BLaER1 (cell line): Measurements from ENCODE around the gene LGR6.

Experiments
- H3K27ac ChIP-seq: shearing (Covaris generic); formaldehyde crosslinking; 2 replicates; pipeline ENCODE4 v1.8.1; 2022
- H3K27me3 ChIP-seq: shearing (Covaris generic); formaldehyde crosslinking; 2 replicates; pipeline ENCODE4 v1.8.1; 2022
- H3K36me3 ChIP-seq: shearing (Covaris generic); formaldehyde crosslinking; 2 replicates; pipeline ENCODE4 v1.8.1; 2022
- H3K4me1 ChIP-seq: shearing (Covaris generic); formaldehyde crosslinking; 2 replicates; pipeline ENCODE4 v1.8.1; 2022
- H3K4me2 ChIP-seq: shearing (Covaris generic); formaldehyde crosslinking; 2 replicates; pipeline ENCODE4 v1.8.1; 2022
- H3K4me3 ChIP-seq: shearing (Covaris generic); formaldehyde crosslinking; 2 replicates; pipeline ENCODE4 v1.8.1; 2022
- H3K9ac ChIP-seq: shearing (Covaris generic); formaldehyde crosslinking; 2 replicates; pipeline ENCODE4 v1.8.1; 2022
- H3K9me3 ChIP-seq: shearing (Covaris generic); formaldehyde crosslinking; 2 replicates; pipeline ENCODE4 v1.8.1; 2022
- H4K20me1 ChIP-seq: shearing (Covaris generic); formaldehyde crosslinking; 2 replicates; pipeline ENCODE4 v1.8.1; 2022
- Cebpa-rat ChIP-seq: shearing (Covaris generic); IDR thresholded peaks from 2 replicates; pipeline ENCODE4 v1.8.1; 2022

The LGR6 gene

DNA sequence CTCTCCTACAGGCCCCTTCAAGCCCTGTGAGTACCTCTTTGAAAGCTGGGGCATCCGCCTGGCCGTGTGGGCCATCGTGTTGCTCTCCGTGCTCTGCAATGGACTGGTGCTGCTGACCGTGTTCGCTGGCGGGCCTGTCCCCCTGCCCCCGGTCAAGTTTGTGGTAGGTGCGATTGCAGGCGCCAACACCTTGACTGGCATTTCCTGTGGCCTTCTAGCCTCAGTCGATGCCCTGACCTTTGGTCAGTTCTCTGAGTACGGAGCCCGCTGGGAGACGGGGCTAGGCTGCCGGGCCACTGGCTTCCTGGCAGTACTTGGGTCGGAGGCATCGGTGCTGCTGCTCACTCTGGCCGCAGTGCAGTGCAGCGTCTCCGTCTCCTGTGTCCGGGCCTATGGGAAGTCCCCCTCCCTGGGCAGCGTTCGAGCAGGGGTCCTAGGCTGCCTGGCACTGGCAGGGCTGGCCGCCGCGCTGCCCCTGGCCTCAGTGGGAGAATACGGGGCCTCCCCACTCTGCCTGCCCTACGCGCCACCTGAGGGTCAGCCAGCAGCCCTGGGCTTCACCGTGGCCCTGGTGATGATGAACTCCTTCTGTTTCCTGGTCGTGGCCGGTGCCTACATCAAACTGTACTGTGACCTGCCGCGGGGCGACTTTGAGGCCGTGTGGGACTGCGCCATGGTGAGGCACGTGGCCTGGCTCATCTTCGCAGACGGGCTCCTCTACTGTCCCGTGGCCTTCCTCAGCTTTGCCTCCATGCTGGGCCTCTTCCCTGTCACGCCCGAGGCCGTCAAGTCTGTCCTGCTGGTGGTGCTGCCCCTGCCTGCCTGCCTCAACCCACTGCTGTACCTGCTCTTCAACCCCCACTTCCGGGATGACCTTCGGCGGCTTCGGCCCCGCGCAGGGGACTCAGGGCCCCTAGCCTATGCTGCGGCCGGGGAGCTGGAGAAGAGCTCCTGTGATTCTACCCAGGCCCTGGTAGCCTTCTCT, 124.6 kb downstream of the LGR6 start:
- peaks cover 23% of the 10 kb centered on the region for H3K4me1 ChIP-seq
- no peak overlapping the region for H3K9ac ChIP-seq
- H3K9me3 ChIP-seq: no peaks in the 10 kb centered on the region
- H3K27ac ChIP-seq: no peak overlapping the region
- no peak overlapping the region for H3K4me3 ChIP-seq
- TF ChIP-seq Cebpa-rat: no peak
- H3K4me2 ChIP-seq: no peak overlapping the region
- peaks cover 41% of the 10 kb centered on the region for H3K36me3 ChIP-seq
- H3K27me3 ChIP-seq: no peaks in the 10 kb centered on the region
- no peaks in the 10 kb centered on the region for H4K20me1 ChIP-seq

GRCh38 chr1:202319381-202320080, 125.9 kb downstream of the LGR6 start:
- Histone ChIP-seq H3K4me1 (peaks cover 21% of the 10 kb centered on the region), H3K4me2 (no peak overlapping the region), H3K27me3 (no peaks in the 10 kb centered on the region), H3K9me3 (no peaks in the 10 kb centered on the region), H3K9ac (no peak overlapping the region), H4K20me1 (no peaks in the 10 kb centered on the region), H3K27ac (no peak overlapping the region), H3K36me3 (peaks cover 40% of the 10 kb centered on the region), H3K4me3 (no peak overlapping the region)
- TF ChIP-seq Cebpa-rat: no peak

DNA sequence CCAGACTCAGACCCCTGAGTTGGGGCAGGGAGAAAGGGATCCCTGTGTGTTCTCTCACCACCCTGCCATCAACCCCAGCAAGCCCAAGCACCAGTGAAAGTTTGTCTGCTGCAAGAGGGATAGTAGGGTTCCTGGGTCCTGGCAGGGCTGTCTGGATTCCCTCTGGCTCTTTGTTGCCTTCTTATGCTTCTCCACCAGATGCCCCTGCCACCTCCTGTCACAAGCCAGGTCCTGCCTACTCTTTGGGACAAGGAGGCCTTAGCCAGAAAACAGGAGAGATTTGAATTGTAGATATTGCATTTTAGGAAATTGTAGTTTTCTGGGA, 126.4 kb downstream of the LGR6 start:
- Histone ChIP-seq H3K4me1 (peaks cover 16% of the 10 kb centered on the region), H4K20me1 (no peaks in the 10 kb centered on the region), H3K27me3 (no peaks in the 10 kb centered on the region), H3K4me3 (no peak overlapping the region), H3K36me3 (peaks cover 34% of the 10 kb centered on the region), H3K4me2 (no peak overlapping the region), H3K27ac (no peak overlapping the region), H3K9me3 (no peaks in the 10 kb centered on the region), H3K9ac (no peak overlapping the region)
- TF ChIP-seq Cebpa-rat: no peak

DNA sequence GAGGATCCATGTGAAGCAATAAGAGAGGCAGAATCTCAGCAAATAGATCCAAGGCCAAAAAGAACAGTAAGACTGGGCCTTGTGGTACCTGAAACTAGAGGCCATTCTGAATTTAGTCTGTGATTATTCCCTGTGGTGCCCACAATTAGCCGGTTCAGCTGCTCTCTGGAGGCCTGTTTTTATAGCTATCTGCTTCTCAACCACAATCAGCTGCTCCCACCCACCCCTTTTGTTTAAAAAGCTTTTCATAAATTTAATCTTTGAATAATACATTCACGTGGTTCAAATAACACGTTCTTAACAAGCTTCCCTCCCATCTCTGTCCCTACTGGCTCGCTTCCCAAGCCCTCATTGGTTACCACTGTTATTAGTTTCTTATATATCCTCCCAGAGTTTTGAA, 130.1 kb downstream of the LGR6 start:
- Histone ChIP-seq H4K20me1 (no peaks in the 10 kb centered on the region), H3K27ac (no peak overlapping the region), H3K36me3 (peaks cover 20% of the 10 kb centered on the region), H3K4me3 (no peak overlapping the region), H3K4me1 (peaks cover 11% of the 10 kb centered on the region), H3K9ac (no peak overlapping the region), H3K9me3 (no peaks in the 10 kb centered on the region), H3K4me2 (peak overlapping the region; percentile 36), H3K27me3 (no peaks in the 10 kb centered on the region)
- TF ChIP-seq Cebpa-rat: no peak

- H3K4me3 ChIP-seq: no peak overlapping the region
- H3K36me3 ChIP-seq: peaks cover 21% of the 10 kb centered on the region
- no peaks in the 10 kb centered on the region for H4K20me1 ChIP-seq
- H3K4me2 ChIP-seq: no peak overlapping the region
- peaks cover 11% of the 10 kb centered on the region for H3K4me1 ChIP-seq
- no peak overlapping the region for H3K9ac ChIP-seq
- no peak for TF ChIP-seq Cebpa-rat
- H3K27me3 ChIP-seq: no peaks in the 10 kb centered on the region
- no peak overlapping the region for H3K27ac ChIP-seq
- H3K9me3 ChIP-seq: no peaks in the 10 kb centered on the region
Measured at GRCh38 chr1:202324646-202325045, 131.0 kb downstream of the LGR6 start.

DNA sequence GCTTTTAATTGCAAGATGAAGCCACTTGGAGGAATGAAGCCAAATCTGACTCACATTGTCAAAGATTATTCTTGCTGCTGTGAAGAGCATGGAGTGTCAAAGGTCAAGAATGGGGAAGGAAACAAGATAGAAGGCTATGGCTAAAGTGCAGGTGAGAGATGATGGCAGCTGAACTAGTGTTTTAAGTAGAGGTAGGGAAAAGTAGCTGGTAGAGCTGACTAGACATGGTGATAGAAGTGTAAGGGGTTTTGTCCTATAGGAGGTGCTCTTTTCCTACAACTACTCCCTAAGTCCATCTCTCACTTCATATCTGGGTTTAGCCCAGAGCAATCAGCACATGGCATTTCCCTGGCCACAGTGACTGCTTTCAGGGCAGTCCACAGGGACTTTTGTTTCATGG, 136.3 kb downstream of the LGR6 start:
- H4K20me1 ChIP-seq: no peaks in the 10 kb centered on the region
- H3K4me2 ChIP-seq: no peak overlapping the region
- H3K36me3 ChIP-seq: peaks cover 57% of the 10 kb centered on the region
- H3K27ac ChIP-seq: no peak overlapping the region
- H3K4me3 ChIP-seq: no peak overlapping the region
- H3K4me1 ChIP-seq: no peaks in the 10 kb centered on the region; the same call in 1 of the 2 replicates
- H3K9ac ChIP-seq: no peak overlapping the region
- no peak for TF ChIP-seq Cebpa-rat
- H3K27me3 ChIP-seq: no peaks in the 10 kb centered on the region
- H3K9me3 ChIP-seq: no peaks in the 10 kb centered on the region

DNA sequence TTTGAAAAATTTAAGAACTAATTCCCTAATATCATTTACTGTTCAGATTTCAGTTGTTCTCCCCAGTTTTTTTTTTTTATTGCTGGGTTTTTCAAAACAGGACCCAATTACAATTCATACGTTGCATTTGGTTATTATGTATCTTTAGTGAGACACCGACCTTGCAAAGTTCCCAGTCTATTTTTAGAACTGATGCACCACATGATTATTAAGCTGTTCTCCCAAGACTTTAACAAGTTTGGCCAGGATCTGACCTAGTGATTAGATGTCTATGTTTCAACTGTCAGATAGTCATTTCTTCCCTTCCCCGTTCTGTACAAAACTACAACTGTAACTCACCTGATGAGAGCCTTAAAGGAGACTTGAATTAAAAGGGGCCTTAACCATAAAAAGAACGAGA, 140.3 kb downstream of the LGR6 start:
- Histone ChIP-seq H3K27me3 (no peaks in the 10 kb centered on the region), H3K36me3 (peaks cover 60% of the 10 kb centered on the region), H3K4me2 (no peak overlapping the region), H3K9me3 (no peaks in the 10 kb centered on the region), H3K4me1 (peaks cover 8% of the 10 kb centered on the region), H3K9ac (no peak overlapping the region), H3K4me3 (no peak overlapping the region), H4K20me1 (no peaks in the 10 kb centered on the region), H3K27ac (no peak overlapping the region)
- no peak for TF ChIP-seq Cebpa-rat

DNA sequence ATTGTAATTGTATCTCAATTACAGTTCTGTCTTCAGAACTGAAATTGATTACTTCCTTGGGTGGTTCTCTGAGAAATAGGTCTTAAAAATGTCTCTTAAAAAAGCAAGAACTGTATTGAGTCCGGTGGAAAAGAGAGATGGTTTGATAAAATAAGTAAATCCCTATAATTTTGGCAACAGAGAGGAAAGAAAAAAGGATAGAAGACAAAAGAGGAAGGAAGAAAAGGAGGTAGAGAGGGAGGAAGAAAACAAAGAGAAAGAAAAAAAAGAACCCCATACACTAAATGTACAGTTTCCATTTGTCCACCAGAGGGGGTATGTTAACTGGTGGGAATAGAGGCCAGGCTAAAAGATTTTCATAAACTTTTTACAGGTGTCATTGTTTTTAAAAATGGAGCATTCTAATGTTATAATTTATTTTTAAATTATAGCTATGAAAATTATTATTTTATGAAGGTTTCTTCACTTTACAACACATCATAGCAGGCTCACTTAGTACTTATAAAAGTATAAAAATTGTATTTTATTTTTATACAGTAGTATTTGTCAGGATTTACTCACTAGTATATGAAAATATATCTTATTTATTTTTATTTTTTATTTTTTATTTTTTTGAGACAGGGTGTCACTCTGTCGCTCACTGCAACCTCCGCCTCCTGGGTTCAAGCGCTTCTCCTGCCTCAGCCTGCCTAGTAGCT, 150.2 kb downstream of the LGR6 start:
- TF ChIP-seq Cebpa-rat: no peak

DNA sequence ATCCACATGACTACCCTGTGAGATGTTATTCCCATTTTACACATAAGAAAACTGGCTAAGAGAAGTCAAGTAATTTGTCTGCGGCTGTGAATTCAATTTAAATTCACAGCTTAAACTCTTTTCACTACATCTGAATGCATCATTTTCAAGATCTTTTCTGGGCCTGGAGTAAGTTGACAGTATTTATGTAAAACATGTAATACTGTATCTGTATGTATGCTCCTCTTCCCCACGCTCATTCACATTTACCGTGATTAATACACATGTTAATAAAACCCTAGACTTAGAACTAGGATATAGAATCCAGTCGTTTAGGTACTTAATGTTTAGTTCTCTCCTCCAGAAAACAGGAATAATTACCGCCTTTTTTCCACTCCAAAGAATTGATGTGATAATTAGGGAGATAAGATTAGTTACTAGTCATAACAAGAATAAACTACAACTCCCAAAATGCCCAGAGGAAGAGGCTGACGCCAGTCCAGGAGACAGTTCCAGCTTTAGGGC, 154.5 kb downstream of the LGR6 start:
- H3K9ac ChIP-seq: no peak overlapping the region

More for the DNA sequence above, 150.2 kb downstream of the LGR6 start:
- H4K20me1 ChIP-seq: no peaks in the 10 kb centered on the region
- no peaks in the 10 kb centered on the region for H3K9me3 ChIP-seq
- H3K27ac ChIP-seq: peak overlapping the region; percentile 23; the same call in 1 of the 2 replicates
- no peaks in the 10 kb centered on the region for H3K27me3 ChIP-seq
- no peak overlapping the region for H3K9ac ChIP-seq
- no peaks in the 10 kb centered on the region for H3K36me3 ChIP-seq
- peaks cover 39% of the 10 kb centered on the region for H3K4me1 ChIP-seq
- peak overlapping the region; percentile 48 for H3K4me2 ChIP-seq
- no peak overlapping the region for H3K4me3 ChIP-seq

More for the DNA sequence above, 154.5 kb downstream of the LGR6 start:
- H3K4me3 ChIP-seq: 0 out of 2 replicates have a peak overlapping the region, but pooled peaks have one; percentile 95
- H3K9me3 ChIP-seq: no peaks in the 10 kb centered on the region
- H4K20me1 ChIP-seq: no peaks in the 10 kb centered on the region
- H3K27ac ChIP-seq: no peak overlapping the region
- peaks cover 28% of the 10 kb centered on the region for H3K4me1 ChIP-seq
- H3K36me3 ChIP-seq: no peaks in the 10 kb centered on the region
- no peak for TF ChIP-seq Cebpa-rat
- H3K4me2 ChIP-seq: peak overlapping the region; percentile 54
- H3K27me3 ChIP-seq: no peaks in the 10 kb centered on the region
